ENCODE measurements around the gene AKAP8. TPM values are rescaled to one million over a fixed set of nuclear protein-coding genes. Genes with fewer than 3 reads are reported as not detected.

AKAP8 gene
- polyA plus RNA-seq (2012; ENCODE audit: missing spikeins): 12.6 TPM

DNA sequence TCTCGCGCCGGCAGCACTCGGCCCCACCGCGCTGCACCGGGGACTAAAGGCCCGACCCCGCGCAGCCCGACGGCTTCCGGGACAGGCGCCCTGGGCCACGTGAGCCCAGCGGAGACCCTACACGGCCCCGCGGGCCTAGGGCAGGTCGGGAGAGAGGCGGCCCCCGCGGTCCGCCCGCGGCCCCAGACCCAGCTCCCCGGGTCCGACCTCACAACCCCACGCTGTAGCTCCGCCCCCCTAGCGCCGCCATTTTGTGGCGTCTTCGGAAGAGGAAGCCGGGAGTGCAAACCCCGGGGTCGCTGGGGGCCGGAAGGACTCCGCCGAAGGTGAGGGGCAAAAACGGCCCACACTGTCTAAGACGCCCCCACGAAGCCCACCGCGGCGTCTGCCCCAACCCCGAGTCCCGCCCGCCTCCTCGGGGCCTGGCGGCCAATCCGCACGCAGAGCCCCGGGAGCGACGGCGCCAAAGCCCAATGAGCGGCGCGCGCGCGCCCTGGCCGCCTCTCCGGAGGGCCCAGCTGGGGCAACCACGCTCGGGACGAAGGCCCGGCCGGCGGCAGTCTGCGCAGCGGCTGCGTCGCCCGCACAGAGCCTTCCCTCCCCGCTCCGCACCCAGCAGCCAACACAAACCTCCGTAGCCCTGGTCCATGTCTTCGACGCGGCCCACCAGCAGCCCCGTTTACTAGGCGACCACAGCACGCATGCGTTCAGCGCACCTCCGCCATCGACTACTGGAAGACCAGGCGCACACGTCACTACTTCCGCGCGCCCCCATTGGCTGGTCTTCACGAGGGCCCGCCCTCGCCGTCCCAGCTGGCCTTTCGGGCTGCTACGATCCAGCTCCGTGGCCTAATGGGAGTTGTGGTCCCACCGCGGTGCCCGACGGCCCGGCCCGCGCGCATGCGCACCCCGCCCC, at the start of gene AKAP8:
Gene AKAP8, minus strand, starts transcription at position 705 of the 916 bp plus-strand sequence. Its CDS starts 56 bp downstream, at position 649.
- TF ChIP-seq POLR2A (IDR thresholded peaks at IDR 0.05; ENCODE audit: low read depth, low read length) (peak; percentile 85), POLR2AphosphoS5 (IDR thresholded peaks at IDR 0.05; ENCODE audit: low read depth, low read length) (peak; percentile 94), TAF1 (IDR thresholded peaks at IDR 0.05; ENCODE audit: borderline replicate concordance, low read depth, low read length) (peak; percentile 39; the same call in 1 of the 2 replicates)

DNA sequence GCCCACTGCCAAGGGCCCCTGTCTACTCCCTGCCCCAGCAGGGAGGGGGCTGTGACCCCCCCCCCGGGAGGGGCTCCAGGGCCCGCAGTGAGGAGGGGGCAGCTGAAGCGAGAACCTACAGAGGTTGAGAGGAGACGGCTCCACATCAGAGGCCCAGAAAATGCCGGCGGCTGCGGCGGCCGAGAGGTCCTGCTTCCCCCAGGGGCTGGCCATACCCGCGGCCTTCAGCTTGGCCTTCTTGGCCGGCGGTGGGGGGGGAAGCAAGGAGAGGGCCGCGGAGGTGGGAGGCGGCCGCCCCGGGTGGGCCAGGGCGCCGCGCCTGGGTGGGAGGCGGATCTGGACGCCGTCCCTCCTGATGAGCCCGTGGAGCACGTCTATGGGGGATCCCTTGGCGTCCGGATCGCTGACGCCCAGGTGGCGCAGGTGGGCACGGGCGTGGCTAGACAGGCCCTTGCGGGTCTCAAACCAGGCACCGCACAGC, 48.4 kb upstream of the AKAP8 start:
- TF ChIP-seq TAF1 (IDR thresholded peaks at IDR 0.05; ENCODE audit: borderline replicate concordance, low read depth, low read length): no peak
- TF ChIP-seq POLR2A (IDR thresholded peaks at IDR 0.05; ENCODE audit: low read depth, low read length): no peak
- no peak for TF ChIP-seq POLR2AphosphoS5 (IDR thresholded peaks at IDR 0.05; ENCODE audit: low read depth, low read length)
- DNase-seq (ENCODE audit: insufficient read length): no peak

More for the DNA sequence above, at the start of gene AKAP8:
- FAIRE-seq: peak; percentile 96
- DNase-seq (ENCODE audit: insufficient read length): peak; percentile 97

DNA sequence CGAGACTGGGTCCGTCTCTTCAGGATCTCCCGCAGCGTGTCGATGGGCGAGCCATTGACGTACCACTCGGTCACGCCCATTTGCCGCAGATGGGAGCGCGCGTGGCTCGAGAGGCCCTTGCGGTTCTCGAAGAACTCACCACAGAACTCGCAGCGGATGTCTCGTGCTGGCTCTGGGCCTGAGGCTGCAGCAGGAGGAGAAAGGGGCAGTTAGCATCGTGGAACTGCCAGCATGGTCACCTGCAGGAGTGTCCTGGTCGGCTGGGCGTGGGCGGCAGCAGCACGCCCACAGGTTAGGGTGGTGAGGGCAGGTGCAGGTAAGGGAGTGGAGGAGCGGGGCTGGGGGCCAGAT, 47.7 kb upstream of the AKAP8 start:
- FAIRE-seq: no peak
- TF ChIP-seq POLR2AphosphoS5 (IDR thresholded peaks at IDR 0.05; ENCODE audit: low read depth, low read length) (no peak), TAF1 (IDR thresholded peaks at IDR 0.05; ENCODE audit: borderline replicate concordance, low read depth, low read length) (no peak), POLR2A (IDR thresholded peaks at IDR 0.05; ENCODE audit: low read depth, low read length) (no peak)

More for the DNA sequence above, 48.4 kb upstream of the AKAP8 start:
- no peak for FAIRE-seq

DNA sequence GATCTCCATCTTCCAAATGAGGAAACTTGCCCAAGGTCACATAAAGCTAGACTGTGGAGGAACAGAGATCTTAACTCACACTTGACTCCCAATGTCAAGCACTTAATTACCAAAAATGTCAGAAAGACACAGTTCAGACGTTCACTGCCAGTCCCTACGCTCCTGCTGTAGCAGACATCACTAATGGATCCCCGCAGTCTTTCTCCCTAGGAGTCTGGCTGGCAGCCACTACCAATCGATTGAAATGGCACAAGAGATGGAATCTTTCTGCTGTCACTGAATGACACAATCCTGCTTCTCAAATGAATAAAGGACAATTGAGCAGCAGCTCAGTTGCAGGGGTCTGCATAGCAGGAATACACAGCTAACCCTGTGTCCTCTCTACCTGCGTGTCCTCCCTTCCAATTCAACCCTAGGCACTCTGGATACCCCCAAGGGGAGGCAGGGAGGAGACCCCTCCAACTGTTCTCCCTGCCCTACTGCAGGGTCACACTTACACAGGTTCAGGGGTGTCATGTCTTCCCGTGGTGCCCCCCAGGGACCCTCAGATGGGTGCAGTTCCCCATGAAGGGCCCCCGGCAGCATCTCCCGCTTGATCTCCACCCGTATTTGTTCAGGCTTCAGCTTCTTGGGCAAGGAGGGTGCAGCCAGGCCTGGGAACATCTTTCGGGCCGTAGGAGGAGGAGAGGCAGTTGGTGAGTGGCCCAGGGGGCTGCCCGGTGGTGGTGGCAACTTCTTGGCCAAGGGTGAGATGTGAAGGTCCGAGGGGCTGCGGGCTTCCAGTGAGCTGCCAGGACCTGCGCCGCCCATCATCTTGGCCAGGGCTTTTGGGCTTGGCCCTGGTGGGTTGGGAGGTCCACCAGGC, 47.1 kb upstream of the AKAP8 start:
- FAIRE-seq (peak; percentile 5), DNase-seq (ENCODE audit: insufficient read length) (no peak)
- TF ChIP-seq POLR2AphosphoS5 (IDR thresholded peaks at IDR 0.05; ENCODE audit: low read depth, low read length) (no peak), POLR2A (IDR thresholded peaks at IDR 0.05; ENCODE audit: low read depth, low read length) (no peak), TAF1 (IDR thresholded peaks at IDR 0.05; ENCODE audit: borderline replicate concordance, low read depth, low read length) (no peak)

More for the DNA sequence above, 47.7 kb upstream of the AKAP8 start:
- DNase-seq (ENCODE audit: insufficient read length): no peak

DNA sequence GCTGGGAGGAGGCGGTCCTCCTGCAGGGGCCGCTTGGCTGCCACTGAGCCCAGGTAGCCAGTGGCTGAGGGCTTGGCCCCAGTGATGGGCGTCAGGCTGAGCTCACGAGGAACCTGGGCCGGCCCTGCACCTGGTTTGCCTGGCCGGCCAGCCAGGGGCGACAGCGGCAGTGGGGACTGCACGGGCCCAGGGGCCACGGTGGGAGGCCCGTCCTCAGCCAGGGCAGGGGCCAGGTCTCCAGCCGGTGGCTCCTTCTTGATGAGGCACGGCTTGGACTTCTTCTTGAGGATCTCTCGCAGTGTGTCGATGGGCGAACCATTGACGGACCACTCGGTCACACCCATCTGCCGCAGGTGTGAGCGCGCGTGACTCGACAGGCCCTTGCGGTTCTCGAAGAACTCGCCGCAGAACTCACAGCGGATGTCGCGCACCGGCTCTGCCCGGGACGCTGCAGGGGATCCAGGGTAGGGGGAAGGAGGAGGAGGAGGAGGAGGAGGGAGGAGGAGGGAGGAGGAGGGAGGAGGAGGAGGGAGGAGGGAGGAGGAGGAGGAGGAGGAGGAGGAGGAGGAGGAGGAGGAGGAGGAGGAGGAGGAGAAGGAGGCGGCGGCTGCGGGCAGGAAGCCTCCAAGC, 45.8 kb upstream of the AKAP8 start:
- TF ChIP-seq POLR2A (IDR thresholded peaks at IDR 0.05; ENCODE audit: low read depth, low read length): no peak
- no peak for TF ChIP-seq TAF1 (IDR thresholded peaks at IDR 0.05; ENCODE audit: borderline replicate concordance, low read depth, low read length)
- TF ChIP-seq POLR2AphosphoS5 (IDR thresholded peaks at IDR 0.05; ENCODE audit: low read depth, low read length): no peak
- no peak for FAIRE-seq

DNA sequence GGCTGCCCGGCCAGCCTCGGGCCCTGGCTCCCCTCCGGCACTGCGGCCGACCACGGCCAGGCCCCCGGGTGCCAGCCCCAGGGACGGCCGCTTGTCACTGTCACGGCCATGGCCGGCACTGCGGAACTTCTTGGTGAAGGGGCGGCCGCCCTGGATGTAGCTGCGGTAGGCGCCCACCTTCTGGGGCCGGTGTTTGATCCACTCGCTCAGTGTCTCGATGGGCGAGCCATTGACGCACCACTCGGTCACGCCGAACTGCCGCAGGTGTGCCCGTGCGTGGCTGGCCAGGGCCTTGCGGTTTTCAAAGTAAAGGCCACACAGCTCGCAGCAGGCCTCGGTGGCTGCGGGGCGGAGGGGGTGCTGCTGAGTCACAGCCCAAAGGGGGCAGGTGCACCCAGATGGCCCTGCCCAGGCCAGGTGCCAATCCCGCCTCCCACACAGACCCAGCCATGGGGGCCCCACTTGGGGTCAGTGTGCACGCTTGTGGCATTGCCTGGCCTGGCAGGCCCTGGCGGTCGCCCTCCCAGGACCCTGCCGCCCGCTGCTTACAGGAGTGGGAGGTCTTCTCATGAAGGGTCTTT, 45.2 kb upstream of the AKAP8 start:
- FAIRE-seq: no peak
- DNase-seq (ENCODE audit: insufficient read length): no peak

More for the DNA sequence above, 45.8 kb upstream of the AKAP8 start:
- DNase-seq (ENCODE audit: insufficient read length): no peak

DNA sequence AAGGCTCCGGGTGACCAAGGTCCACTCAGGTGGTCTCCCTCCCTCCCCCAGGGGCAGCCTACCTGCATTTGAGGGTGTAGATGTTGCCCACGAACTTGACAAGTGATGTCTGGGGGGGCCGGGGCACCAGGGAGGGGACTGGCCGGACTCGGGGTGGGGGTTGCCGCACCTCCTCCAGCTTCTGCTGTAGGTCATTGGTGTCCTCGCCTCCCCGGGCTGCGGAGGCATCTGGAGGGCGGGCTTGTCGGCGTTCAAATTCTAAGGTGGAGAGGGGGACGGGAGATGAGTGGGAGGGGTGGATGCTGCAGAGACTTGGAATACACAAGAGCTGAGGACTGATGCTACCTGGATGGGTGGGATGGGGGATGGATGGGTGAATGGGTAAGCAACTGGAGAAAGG, 44.5 kb upstream of the AKAP8 start:
- FAIRE-seq: no peak
- TF ChIP-seq TAF1 (IDR thresholded peaks at IDR 0.05; ENCODE audit: borderline replicate concordance, low read depth, low read length) (no peak), POLR2AphosphoS5 (IDR thresholded peaks at IDR 0.05; ENCODE audit: low read depth, low read length) (0 out of 2 replicates have a peak, but pooled peaks have one; percentile 9), POLR2A (IDR thresholded peaks at IDR 0.05; ENCODE audit: low read depth, low read length) (no peak)

More for the DNA sequence above, 45.2 kb upstream of the AKAP8 start:
- no peak for TF ChIP-seq POLR2A (IDR thresholded peaks at IDR 0.05; ENCODE audit: low read depth, low read length)
- TF ChIP-seq POLR2AphosphoS5 (IDR thresholded peaks at IDR 0.05; ENCODE audit: low read depth, low read length): peak; percentile 16; the same call in 1 of the 2 replicates
- TF ChIP-seq TAF1 (IDR thresholded peaks at IDR 0.05; ENCODE audit: borderline replicate concordance, low read depth, low read length): no peak

GRCh38 chr19:15423130-15423529, 43.5 kb upstream of the AKAP8 start:
- no peak for TF ChIP-seq TAF1 (IDR thresholded peaks at IDR 0.05; ENCODE audit: borderline replicate concordance, low read depth, low read length)
- no peak for TF ChIP-seq POLR2AphosphoS5 (IDR thresholded peaks at IDR 0.05; ENCODE audit: low read depth, low read length)
- TF ChIP-seq POLR2A (IDR thresholded peaks at IDR 0.05; ENCODE audit: low read depth, low read length): no peak
- no peak for DNase-seq (ENCODE audit: insufficient read length)
- FAIRE-seq: no peak

More for the DNA sequence above, 44.5 kb upstream of the AKAP8 start:
- DNase-seq (ENCODE audit: insufficient read length): no peak

DNA sequence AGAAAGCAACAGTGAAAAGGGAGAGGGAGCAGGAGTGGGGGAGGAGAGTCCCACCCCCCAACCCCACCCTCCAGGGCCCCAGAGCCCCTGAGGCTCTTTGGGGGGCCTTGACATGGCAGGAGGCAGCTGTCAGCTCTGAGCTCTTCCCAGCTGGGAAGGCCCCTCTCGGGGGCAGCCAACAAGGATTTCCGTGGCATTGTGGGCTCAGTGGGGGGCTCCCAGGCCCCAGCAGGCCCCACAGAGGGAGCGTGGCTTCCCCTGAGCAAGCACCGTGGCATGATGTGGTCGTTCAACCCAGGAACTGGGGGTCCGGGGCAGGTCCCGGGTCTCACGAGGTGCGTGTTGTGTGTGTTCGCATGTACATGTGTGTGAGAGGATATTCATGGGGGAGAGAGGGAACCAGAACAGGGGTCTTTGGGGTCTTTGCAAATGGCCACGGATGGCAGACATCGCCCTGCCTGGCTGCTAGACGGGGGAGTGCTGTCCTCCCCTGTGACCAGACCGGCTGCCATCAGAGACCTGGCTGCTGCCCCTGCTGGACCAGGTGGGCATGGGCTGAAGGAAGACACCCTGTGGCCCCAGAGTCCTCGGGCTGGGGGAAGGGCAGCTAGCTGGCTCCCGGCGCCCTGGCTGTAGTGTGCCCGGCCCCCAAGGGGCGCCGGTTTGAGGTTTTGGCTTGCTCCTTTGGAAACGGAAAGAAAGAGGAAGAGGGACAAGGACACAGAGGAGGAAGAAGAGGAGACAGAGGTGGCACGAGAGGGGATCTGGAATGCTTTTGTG, 42.9 kb upstream of the AKAP8 start:
- TF ChIP-seq POLR2AphosphoS5 (IDR thresholded peaks at IDR 0.05; ENCODE audit: low read depth, low read length): no peak
- no peak for TF ChIP-seq TAF1 (IDR thresholded peaks at IDR 0.05; ENCODE audit: borderline replicate concordance, low read depth, low read length)
- TF ChIP-seq POLR2A (IDR thresholded peaks at IDR 0.05; ENCODE audit: low read depth, low read length): no peak
- FAIRE-seq: no peak
- no peak for DNase-seq (ENCODE audit: insufficient read length)
